Activated CD4-positive, alpha-beta T cell treated with anti-CD3 and anti-CD28 coated beads, Interleukin-2, amount 50 U/mL, for 24 hours (primary cell): ENCODE data around the gene RPS6KB2.
A peak's percentile ranks its signal among the peaks of the same experiment; 100 is the strongest.

Experiments used
- DNase-seq, 2 donors: peaks; one replicate each; pipeline ENCODE4 v3.0.0-alpha.2; 2020; ENCODE audit warnings: low read depth in 1 of 2, low spot score in 1 of 2

Gene RPS6KB2

DNA sequence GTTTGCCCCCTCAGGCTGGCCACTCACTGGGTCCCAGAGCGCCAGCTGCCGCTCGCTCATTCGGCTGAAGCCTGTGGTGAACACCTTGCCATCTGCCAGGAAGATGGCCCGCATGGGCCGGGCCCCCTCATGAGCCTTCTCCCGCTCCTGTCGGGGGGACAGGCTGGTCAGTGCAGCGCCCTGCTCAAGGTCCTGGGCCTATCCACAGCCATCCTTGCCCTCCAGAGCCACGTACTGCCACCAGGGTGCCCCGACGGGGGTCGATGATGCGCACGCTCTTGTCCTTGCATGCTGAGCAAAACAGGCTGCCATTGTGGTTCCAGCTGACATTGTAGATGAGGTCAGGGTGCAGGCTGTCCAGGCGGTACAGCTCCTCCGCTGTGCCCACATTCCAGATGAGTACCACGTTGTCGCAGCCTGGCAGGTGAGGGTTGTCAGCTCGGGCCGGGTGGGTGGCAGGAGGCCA, 12.8 kb downstream of the RPS6KB2 start:
- DNase-seq: no peak

DNA sequence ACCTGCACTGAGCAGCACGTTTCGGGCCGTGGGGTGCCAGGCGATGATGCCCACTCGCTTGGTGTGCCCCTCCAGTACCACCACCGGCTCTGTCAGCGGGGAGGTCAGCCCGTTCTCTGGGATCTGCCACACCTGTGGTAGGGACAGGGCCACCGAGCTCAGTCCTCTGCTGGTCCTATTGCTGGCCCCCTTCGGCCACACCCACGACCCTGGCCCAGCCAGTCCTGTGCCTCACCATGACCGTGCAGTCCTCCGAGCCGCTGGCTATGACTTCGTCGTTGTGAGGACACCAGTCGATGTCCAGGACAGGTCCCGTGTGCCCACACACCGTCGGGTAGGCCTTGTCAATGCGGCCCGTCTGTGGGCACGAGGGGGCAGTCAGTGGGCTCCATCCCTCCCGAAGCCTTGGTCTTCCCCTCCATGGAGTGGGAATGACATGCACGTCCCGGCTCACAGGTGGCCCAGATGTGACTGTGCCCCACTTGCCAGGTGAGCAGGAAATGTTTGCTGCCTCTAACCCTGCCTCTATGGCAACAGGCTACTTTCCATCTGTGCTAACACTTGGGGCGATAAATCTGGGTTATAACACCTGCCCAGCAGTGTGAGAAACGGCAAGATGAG, 13.5 kb downstream of the RPS6KB2 start:
- DNase-seq: no peak

GRCh38 chr11:67442504-67443404, 14.5 kb downstream of the RPS6KB2 start:
- no peak for DNase-seq

- no peak for DNase-seq
Measured at GRCh38 chr11:67445515-67445914, 17.2 kb downstream of the RPS6KB2 start.

DNA sequence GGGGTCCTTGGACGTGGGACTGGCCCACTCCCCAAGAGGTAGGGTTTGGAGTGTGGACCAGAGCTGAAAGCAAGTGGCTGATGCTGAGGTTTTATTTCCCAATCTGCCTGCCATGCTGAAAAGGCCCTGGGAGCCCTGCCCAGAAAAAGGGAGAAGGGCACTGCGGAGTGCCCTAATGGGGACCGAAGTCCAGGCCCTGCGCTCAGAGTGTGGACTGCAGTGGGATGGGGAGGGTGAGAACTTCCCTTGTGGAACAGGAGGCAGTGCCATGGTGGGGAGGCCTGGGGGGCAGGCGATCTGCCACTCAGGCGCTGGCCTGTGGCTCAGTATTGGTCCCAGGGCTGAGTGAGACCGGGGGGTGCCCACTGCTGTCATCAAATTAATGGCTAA, 19.9 kb downstream of the RPS6KB2 start:
- DNase-seq: no peak

GRCh38 chr11:67449116-67449844, 21.0 kb downstream of the RPS6KB2 start:
- no peak for DNase-seq

- DNase-seq: no peak
Measured at GRCh38 chr11:67450796-67451657, 22.7 kb downstream of the RPS6KB2 start.

- no peak for DNase-seq
Measured at GRCh38 chr11:67451658-67451976, 23.3 kb downstream of the RPS6KB2 start.

DNA sequence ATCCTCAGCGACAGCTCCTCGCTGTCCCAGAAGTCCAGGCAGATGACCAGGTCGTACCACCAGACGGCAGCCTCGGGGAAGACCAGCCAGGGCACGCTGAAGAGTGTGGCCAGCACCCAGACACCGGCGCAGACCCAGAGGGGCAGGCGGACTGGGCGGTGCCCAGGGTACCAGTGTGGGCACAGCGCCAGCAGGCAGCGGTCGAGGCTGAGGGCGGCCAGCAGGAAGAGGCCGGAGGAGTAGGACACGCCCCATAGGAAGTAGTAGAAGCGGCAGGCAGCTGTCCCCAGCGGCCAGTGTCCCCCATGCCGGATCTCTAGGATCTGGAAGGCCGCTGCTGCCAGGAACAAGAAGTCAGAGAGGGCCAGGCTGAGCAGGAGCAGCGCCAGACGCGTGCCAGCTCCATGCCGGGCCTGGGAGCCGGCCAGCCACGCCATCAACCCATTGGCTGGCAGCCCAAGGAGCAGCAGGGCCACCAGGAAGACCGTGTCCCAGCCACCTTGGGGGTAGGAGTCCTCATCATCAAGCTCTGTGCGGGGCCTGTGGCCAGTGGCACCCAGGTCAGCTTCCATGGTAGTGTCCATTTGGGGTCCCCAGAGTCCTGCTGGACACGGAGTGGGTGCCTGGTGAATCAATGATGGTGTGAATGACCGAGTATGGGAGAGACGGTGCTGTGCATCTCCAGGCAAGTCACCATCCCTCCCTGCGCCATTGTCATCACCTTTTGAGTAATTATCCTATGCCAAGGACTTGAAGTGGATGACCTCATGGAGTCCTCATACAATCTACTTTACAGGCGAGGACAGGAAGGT, 24.1 kb downstream of the RPS6KB2 start, which contains the start of gene GPR152:
GPR152 (minus strand) TSS at position 589 of the 812 bp plus-strand sequence; CDS start at position 584, 5 bp downstream.
- no peak for DNase-seq

GRCh38 chr11:67453816-67454732, 25.8 kb downstream of the RPS6KB2 start:
- no peak for DNase-seq

DNA sequence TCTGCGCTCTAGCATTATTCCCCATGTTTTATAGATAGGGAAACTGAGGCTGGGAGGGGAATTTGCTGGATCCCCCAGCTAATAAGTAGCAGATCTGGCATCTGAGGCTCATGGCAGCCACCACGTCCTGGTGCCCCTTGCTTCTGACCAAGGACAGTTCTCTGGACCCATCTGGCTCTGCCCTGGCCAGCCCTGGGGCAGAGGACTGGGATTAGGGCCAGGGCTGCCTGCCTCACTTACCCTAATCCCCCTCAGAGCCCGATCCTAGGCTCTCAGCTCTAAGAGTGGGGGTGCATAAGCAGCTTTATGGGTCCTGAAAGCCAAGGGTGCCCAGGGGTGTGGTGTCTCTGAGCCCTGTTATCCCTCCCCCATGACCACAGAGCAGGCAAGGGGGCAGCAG, 26.8 kb downstream of the RPS6KB2 start, which contains the start of gene CABP4:
CABP4 (plus strand) TSS at position 301 of the 400 bp plus-strand sequence; CDS start at position 371, 70 bp downstream.
- no peak for DNase-seq

DNA sequence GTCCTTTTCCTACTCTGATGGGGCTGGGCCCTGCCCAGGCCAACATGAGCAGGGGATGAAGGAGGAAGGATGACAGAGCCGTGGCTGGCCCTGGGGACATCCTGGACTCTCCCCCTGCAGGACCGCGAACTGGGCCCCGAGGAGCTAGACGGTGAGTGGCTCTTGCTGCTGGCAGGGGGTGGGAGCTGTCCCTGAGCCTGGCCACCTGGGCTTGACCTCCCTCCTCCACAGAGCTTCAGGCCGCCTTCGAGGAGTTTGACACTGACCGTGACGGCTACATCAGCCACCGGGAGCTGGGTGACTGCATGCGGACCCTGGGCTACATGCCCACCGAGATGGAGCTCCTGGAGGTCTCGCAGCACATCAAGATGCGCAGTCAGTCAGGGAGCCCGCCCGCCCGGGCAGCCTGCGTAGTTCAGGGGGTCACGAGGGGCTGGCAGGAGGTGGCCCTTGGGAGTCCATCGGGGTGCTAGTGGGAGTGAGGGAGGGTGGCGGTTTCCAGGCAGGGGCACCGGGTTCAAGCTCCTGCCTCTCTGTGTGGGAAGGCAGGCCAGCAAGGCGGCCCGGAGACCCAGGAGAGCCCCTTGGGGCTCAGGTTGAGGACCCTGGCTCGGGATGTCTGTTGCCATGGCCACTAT, 27.9 kb downstream of the RPS6KB2 start:
- no peak for DNase-seq

DNA sequence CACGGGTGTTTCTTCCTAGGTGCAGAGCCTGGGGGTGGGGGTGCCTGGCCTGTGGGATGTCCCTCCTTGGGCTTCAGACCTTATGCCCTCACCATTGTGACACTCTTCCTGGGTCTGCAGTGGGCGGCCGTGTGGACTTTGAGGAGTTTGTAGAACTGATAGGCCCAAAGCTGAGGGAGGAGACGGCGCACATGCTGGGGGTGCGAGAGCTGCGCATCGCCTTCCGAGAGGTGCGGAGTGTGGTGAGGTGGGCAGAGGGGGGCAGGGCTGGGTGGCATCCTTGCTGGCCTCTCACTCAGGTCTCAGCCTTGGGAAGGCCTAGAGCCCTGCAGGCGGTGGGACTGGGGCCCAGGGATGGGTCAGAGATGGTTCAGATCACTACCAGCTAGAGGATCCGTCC, 29.2 kb downstream of the RPS6KB2 start:
- DNase-seq: no peak

DNA sequence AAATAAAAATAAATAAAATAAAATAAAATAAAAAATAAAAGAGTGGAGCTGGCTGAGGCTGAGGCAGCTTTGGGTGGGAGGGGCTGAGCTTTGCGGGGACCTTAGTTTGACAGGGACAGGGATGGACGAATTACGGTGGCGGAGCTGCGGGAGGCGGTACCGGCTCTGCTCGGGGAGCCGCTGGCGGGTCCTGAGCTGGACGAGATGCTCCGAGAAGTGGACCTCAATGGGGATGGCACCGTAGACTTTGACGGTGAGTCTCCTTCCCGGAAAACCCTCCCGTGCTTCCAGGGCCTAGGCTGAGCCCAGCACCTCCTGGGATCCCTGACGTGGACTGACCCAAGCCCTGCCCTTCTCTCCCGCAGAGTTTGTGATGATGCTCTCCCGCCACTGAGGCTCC, 30.0 kb downstream of the RPS6KB2 start:
- no peak for DNase-seq

GRCh38 chr11:67463186-67463585, 34.9 kb downstream of the RPS6KB2 start:
- no peak for DNase-seq

GRCh38 chr11:67463680-67464410, 35.6 kb downstream of the RPS6KB2 start:
- no peak for DNase-seq

DNA sequence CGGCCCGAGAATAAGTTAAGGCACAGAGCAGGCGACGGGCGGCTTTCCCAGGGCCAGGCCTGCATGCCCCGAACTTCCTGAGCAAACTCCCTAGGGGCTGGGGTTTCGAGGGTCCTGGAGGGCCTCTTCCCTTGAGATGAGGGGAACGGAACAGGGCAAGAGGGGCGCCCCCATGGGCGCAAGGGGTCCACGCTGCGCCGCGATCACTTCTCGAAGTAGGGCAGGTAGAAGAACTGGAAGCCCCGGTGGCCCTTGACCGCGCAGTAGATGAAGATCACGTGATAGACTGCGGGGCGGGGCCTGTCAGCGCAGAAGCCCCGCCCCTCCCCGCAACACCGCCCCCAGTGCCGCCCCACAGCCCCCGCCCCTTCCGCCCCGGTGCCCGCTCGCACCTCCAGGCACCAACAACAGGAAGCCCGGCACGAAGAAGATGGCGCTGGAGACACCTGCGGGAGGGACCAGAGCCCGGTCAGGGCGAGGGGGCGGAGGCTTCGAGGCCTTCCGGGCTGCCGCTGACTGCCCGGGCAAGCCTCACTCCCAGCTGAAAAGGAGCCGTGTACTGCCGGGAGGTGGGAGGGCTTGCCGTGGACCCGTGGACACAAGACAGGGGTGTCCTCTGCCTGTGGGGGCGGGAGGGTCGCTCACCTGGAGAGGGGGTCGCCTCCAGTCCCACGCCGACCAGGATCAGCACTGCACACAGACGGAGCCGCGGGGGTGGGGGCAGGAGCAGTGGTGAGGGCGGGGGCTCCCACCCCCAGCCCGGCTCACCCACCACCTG, 36.3 kb downstream of the RPS6KB2 start:
- DNase-seq: peak; percentile 78 to 88
